Liver (tissue), 9 donors: Measurements from ENCODE around the gene UTP25. TPM values are rescaled to one million over a fixed set of nuclear protein-coding genes. Genes with fewer than 3 reads are reported as not detected.

ENCODE experiments used
- DNase-seq: peaks from one replicate; pipeline ENCODE4 v3.0.0-alpha.2; 2017; ENCODE audit warnings: low spot score
- H3K27ac ChIP-seq, 2 donors: one replicate each; pipeline ENCODE4 v1.7.0; 2013; ENCODE audit warnings: inconsistent platforms in 2 of 2, low read length in 2 of 2, control low read depth in 1 of 2, low read depth in 1 of 2, mild to moderate bottlenecking in 1 of 2
- H3K27me3 ChIP-seq, 4 donors: one replicate each; pipeline versions ENCODE4 v1.6.1 to v1.7.0; 2013; ENCODE audit warnings: low read length in 3 of 4, inconsistent platforms in 1 of 4, mild to moderate bottlenecking in 1 of 4, moderate library complexity in 1 of 4; ENCODE audit not compliant: control insufficient read depth in 4 of 4, insufficient read depth in 4 of 4
- H3K36me3 ChIP-seq, 4 donors: one replicate each; pipeline versions ENCODE4 v1.6.1 to v1.7.0; 2013; ENCODE audit warnings: low read length in 3 of 4, mild to moderate bottlenecking in 3 of 4, low read depth in 1 of 4, moderate library complexity in 1 of 4; ENCODE audit not compliant: control insufficient read depth in 4 of 4, insufficient read depth in 3 of 4
- H3K4me1 ChIP-seq, 4 donors: one replicate each; pipeline versions ENCODE4 v1.6.1 to v1.7.0; 2013; ENCODE audit warnings: low read length in 3 of 4, mild to moderate bottlenecking in 3 of 4, moderate library complexity in 1 of 4; ENCODE audit not compliant: control insufficient read depth in 4 of 4, insufficient read depth in 4 of 4
- H3K4me3 ChIP-seq, 3 donors: one replicate each; pipeline versions ENCODE4 v1.6.1 to v1.7.0; 2013; ENCODE audit warnings: low read length in 3 of 3, control low read depth in 1 of 3, low read depth in 1 of 3, mild to moderate bottlenecking in 1 of 3
- H3K9ac ChIP-seq, 2 donors: one replicate each; pipeline ENCODE4 v1.7.0; 2013; ENCODE audit warnings: low read length in 2 of 2, mild to moderate bottlenecking in 2 of 2, moderate library complexity in 2 of 2, control low read depth in 1 of 2, low read depth in 1 of 2
- H3K9me3 ChIP-seq, 4 donors: one replicate each; pipeline versions ENCODE4 v1.6.1 to v1.7.0; 2013; ENCODE audit warnings: low read length in 3 of 4; ENCODE audit not compliant: control insufficient read depth in 4 of 4
- EGR1 ChIP-seq, 2 donors: IDR thresholded peaks; 2 replicates each; pipeline ENCODE4 v1.6.1; 2016 to 2018; ENCODE audit warnings: antibody characterized with exemption in 2 of 2, low read depth in 2 of 2
- FOXA1 ChIP-seq: IDR thresholded peaks from 2 replicates; pipeline ENCODE4 v1.6.1; 2016; ENCODE audit warnings: antibody characterized with exemption
- FOXA2 ChIP-seq: IDR thresholded peaks from 2 replicates; pipeline ENCODE4 v1.6.1; 2016; ENCODE audit warnings: antibody characterized with exemption
- GABPA ChIP-seq, 2 donors: IDR thresholded peaks in 1 of 2; conservative IDR thresholded peaks in 1 of 2; 2 replicates each; pipeline ENCODE4 v1.6.1; 2016; ENCODE audit warnings: antibody characterized with exemption in 2 of 2, mild to moderate bottlenecking in 1 of 2, moderate library complexity in 1 of 2
- HNF4A ChIP-seq, 2 donors: conservative IDR thresholded peaks; 2 replicates each; pipeline ENCODE4 v1.6.1; 2016; ENCODE audit warnings: antibody characterized with exemption in 2 of 2, mild to moderate bottlenecking in 2 of 2
- HNF4G ChIP-seq: IDR thresholded peaks from 2 replicates; pipeline ENCODE4 v1.6.1; 2016; ENCODE audit warnings: antibody characterized with exemption
- JUND ChIP-seq, 2 donors: IDR thresholded peaks; 2 replicates each; pipeline ENCODE4 v1.6.1; 2016; ENCODE audit warnings: antibody characterized with exemption in 2 of 2
- MAX ChIP-seq: IDR thresholded peaks from 2 replicates; pipeline ENCODE4 v1.6.1; 2016; ENCODE audit warnings: antibody characterized with exemption
- NR2F2 ChIP-seq: IDR thresholded peaks from 2 replicates; pipeline ENCODE4 v1.6.1; 2016; ENCODE audit warnings: antibody characterized with exemption
- RAD21 ChIP-seq, 2 donors: IDR thresholded peaks; 2 replicates each; pipeline ENCODE4 v1.6.1; 2016; ENCODE audit warnings: antibody characterized with exemption in 2 of 2, mild to moderate bottlenecking in 2 of 2
- REST ChIP-seq: IDR thresholded peaks from 2 replicates; pipeline ENCODE4 v1.6.1; 2016; ENCODE audit warnings: antibody characterized with exemption, mild to moderate bottlenecking
- SP1 ChIP-seq: IDR thresholded peaks from 2 replicates; pipeline ENCODE4 v1.6.1; 2018; ENCODE audit warnings: antibody characterized with exemption, mild to moderate bottlenecking
- TAF1 ChIP-seq: conservative IDR thresholded peaks from 2 replicates; pipeline ENCODE4 v1.6.1; 2016; ENCODE audit warnings: antibody characterized with exemption, mild to moderate bottlenecking
- YY1 ChIP-seq: IDR thresholded peaks from 2 replicates; pipeline ENCODE4 v1.6.1; 2016; ENCODE audit warnings: antibody characterized with exemption, mild to moderate bottlenecking
- WGBS: extraction: QIAGEN DNeasy Blood & Tissue Kit; methylation state at CpG from one replicate; pipeline ENCODE4 v1.1.7; 2013; 5-methylcytosine and 5-hydroxymethylcytosine counted together
- polyA plus RNA-seq, 2 donors: library from polyadenylated mRNA; stranded (reverse) in 1 of 2; unstranded in 1 of 2; fragments of 200-250 nt in 1 of 2; fragments of >200 nt in 1 of 2; fragmentation: Nextera tagmentation in 1 of 2; extraction: Ambion mirVana in 1 of 2; gene quantifications; one replicate each; pipeline versions ENCODE4 v1.2.1 to v1.2.3, GENCODE V29; 2013 to 2015
- total RNA-seq, 2 donors: library from RNA; depleted of rRNA; stranded (reverse); fragments of >200 nt; gene quantifications; one replicate each; pipeline ENCODE4 v1.2.3, GENCODE V29; 2014
- TF ChIP-seq, protein P1 (sequence below): fragments of 150-350 bp; IDR thresholded peaks from 2 replicates; pipeline ENCODE4 v1.5.1; 2017; ENCODE audit warnings: improper control_type of control experiment, low read depth, low read length; ENCODE audit not compliant: missing input control
- TF ChIP-seq, protein P2 (sequence below): IDR thresholded peaks from 2 replicates; pipeline ENCODE4 v1.6.1; 2016; ENCODE audit warnings: antibody characterized with exemption
- TF ChIP-seq, protein P3 (sequence below): IDR thresholded peaks from 2 replicates; pipeline ENCODE4 v1.6.1; 2016; ENCODE audit warnings: antibody characterized with exemption
- donor health status: healthy.
- donor health status: healthy.
- donor health status: healthy.
- donor health status: healthy.
- donor health status: healthy.

UTP25 gene
- total and polyA plus RNA-seq, 4 donors: 2.4 to 7.7 (median 3.0) TPM

DNA sequence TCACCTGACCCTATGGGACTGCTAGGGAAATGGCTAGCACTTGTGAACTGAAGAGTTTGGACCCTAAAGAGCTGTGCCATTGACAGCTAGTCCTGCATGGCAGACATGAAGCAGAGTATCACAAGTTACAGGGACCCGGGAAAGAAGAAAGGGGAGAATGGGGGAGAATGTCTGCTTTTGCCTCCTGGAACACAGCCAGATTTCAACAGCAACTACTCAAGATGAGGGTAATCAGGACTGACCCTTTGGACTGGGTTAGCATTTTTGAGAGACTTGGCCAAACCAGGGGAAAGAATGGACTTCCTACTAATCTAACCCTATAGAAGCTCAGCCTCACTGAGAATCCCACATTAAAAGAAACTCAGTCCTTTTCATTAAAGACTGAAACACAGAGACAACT, 8.7 kb upstream of the UTP25 start (continued):
- TF ChIP-seq, protein P1, sequence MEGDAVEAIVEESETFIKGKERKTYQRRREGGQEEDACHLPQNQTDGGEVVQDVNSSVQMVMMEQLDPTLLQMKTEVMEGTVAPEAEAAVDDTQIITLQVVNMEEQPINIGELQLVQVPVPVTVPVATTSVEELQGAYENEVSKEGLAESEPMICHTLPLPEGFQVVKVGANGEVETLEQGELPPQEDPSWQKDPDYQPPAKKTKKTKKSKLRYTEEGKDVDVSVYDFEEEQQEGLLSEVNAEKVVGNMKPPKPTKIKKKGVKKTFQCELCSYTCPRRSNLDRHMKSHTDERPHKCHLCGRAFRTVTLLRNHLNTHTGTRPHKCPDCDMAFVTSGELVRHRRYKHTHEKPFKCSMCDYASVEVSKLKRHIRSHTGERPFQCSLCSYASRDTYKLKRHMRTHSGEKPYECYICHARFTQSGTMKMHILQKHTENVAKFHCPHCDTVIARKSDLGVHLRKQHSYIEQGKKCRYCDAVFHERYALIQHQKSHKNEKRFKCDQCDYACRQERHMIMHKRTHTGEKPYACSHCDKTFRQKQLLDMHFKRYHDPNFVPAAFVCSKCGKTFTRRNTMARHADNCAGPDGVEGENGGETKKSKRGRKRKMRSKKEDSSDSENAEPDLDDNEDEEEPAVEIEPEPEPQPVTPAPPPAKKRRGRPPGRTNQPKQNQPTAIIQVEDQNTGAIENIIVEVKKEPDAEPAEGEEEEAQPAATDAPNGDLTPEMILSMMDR: no peak
- TF ChIP-seq HNF4G: no peak

GRCh38 chr1:209820986-209821385, 6.8 kb upstream of the UTP25 start:
- Histone ChIP-seq H3K4me3 (no peak overlapping the region), H3K4me1 (no peaks in the 10 kb centered on the region), H3K9ac (no peak overlapping the region), H3K27me3 (no peaks in the 10 kb centered on the region), H3K9me3 (no peaks in the 10 kb centered on the region), H3K27ac (no peak overlapping the region), H3K36me3 (no peaks in the 10 kb centered on the region)
- DNase-seq: no peak
- TF ChIP-seq JUND (IDR thresholded peaks at IDR 0.05) (no peak), RAD21 (IDR thresholded peaks at IDR 0.05) (no peak), GABPA (IDR thresholded peaks at IDR 0.05 in 1 of 2, conservative IDR thresholded peaks at IDR 0.05 in 1 of 2) (no peak), HNF4G (no peak)
- TF ChIP-seq, protein P1: no peak
- TF ChIP-seq, protein P2, sequence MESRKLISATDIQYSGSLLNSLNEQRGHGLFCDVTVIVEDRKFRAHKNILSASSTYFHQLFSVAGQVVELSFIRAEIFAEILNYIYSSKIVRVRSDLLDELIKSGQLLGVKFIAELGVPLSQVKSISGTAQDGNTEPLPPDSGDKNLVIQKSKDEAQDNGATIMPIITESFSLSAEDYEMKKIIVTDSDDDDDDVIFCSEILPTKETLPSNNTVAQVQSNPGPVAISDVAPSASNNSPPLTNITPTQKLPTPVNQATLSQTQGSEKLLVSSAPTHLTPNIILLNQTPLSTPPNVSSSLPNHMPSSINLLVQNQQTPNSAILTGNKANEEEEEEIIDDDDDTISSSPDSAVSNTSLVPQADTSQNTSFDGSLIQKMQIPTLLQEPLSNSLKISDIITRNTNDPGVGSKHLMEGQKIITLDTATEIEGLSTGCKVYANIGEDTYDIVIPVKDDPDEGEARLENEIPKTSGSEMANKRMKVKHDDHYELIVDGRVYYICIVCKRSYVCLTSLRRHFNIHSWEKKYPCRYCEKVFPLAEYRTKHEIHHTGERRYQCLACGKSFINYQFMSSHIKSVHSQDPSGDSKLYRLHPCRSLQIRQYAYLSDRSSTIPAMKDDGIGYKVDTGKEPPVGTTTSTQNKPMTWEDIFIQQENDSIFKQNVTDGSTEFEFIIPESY: no peak
- WGBS: 61% methylated on average over 4 of the region's 4 CpGs

- 56% methylated on average over 7 of the region's 7 CpGs for WGBS
- H3K27me3 ChIP-seq: no peaks in the 10 kb centered on the region
- no peak for TF ChIP-seq HNF4G
- TF ChIP-seq, protein P1: no peak
- no peak for TF ChIP-seq TAF1
- TF ChIP-seq JUND (IDR thresholded peaks at IDR 0.05): no peak
- no peak for TF ChIP-seq REST
- no peak for TF ChIP-seq YY1
- no peak for TF ChIP-seq RAD21 (IDR thresholded peaks at IDR 0.05)
- TF ChIP-seq EGR1 (IDR thresholded peaks at IDR 0.05; ENCODE audit: low read depth in 2 of 2): no peak
- TF ChIP-seq HNF4A (conservative IDR thresholded peaks at IDR 0.05): no peak
- no peak for TF ChIP-seq FOXA1
- TF ChIP-seq NR2F2: no peak
- TF ChIP-seq, protein P3, sequence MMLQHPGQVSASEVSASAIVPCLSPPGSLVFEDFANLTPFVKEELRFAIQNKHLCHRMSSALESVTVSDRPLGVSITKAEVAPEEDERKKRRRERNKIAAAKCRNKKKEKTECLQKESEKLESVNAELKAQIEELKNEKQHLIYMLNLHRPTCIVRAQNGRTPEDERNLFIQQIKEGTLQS: no peak
- TF ChIP-seq FOXA2: no peak
- TF ChIP-seq MAX: no peak
- no peak for TF ChIP-seq GABPA (IDR thresholded peaks at IDR 0.05 in 1 of 2, conservative IDR thresholded peaks at IDR 0.05 in 1 of 2)
- TF ChIP-seq SP1: no peak
Measured at GRCh38 chr1:209822706-209823105, 5.1 kb upstream of the UTP25 start.

More at GRCh38 chr1:209822706-209823105, 5.1 kb upstream of the UTP25 start:
- DNase-seq: no peak
- Histone ChIP-seq H3K9me3 (no peaks in the 10 kb centered on the region), H3K36me3 (no peaks in the 10 kb centered on the region), H3K9ac (no peak overlapping the region), H3K4me3 (no peak overlapping the region), H3K4me1 (peaks cover 0 to 4% (median 0%) of the 10 kb centered on the region in 4 donors), H3K27ac (no peak overlapping the region)
